A549 (cell line): ENCODE results near the gene ACE. TPM values are rescaled to one million over a fixed set of nuclear protein-coding genes. Genes with fewer than 3 reads are reported as not detected.
"Not testable (repeated sequence)": the region's sequence is repeated elsewhere in the genome, so short reads cannot be mapped to it uniquely, and the experiment has no call there.

ENCODE experiments used
- ATAC-seq, 2 experiments: fragments of 200-7000 bp in 1 of 2; fragments of >200 bp in 1 of 2; cut with Nextera tagmentation in 1 of 2; cut with Tn5 transposase in 1 of 2; 3 replicates each; pipeline versions ENCODE4 v1.8.0 to v1.9.1; 2018 to 2020; ENCODE audit warnings: mild to moderate bottlenecking in 1 of 2, moderate library complexity in 1 of 2
- CTCF ChIA-PET: fragments of 300-600 bp; sonication (Branson Sonifier 250); formaldehyde crosslinking; extraction: SDS; loops from one replicate; lab custom pipeline; 2021; ENCODE audit warnings: antibody characterized with exemption, inconsistent platforms; lab: Yijun Ruan, JAX
- POLR2A ChIA-PET: fragments of 350-600 bp; formaldehyde crosslinking; extraction: SDS; loops from one replicate; lab custom pipeline; 2021; ENCODE audit warnings: antibody characterized with exemption, inconsistent platforms; lab: Yijun Ruan, JAX
- DNase-seq, 2 experiments: peaks; one replicate each; pipeline versions ENCODE4 v3.0.0 to v3.0.0-alpha.2; 2011 to 2016; ENCODE audit warnings: low read depth in 1 of 2, low spot score in 1 of 2
- FAIRE-seq: peaks from 2 replicates; lab custom pipeline; 2011; peaks lifted over from hg19 to GRCh38; lab: Jason Lieb, UNC
- H3K27ac ChIP-seq, 2 experiments: fragments of >200 bp; sonication (Bioruptor Twin); formaldehyde crosslinking; 3 replicates each; pipeline ENCODE4 v1.5.1; 2016 to 2017
- H3K4me1 ChIP-seq: fragments of >200 bp; sonication (Bioruptor Twin); formaldehyde crosslinking; 3 replicates; pipeline ENCODE4 v1.6.1; 2016
- H3K4me2 ChIP-seq: fragments of >200 bp; sonication (Bioruptor Twin); formaldehyde crosslinking; 3 replicates; pipeline ENCODE4 v1.6.1; 2016
- H3K4me3 ChIP-seq: fragments of >200 bp; sonication (Bioruptor Twin); formaldehyde crosslinking; 3 replicates; pipeline ENCODE4 v1.5.1; 2016
- H3K9me3 ChIP-seq: fragments of >200 bp; sonication (Bioruptor Twin); formaldehyde crosslinking; 3 replicates; pipeline ENCODE4 v1.6.1; 2016
- CEBPB ChIP-seq, 2 experiments: fragments of >200 bp in 1 of 2; sonication (Bioruptor Twin) in 1 of 2; formaldehyde crosslinking in 1 of 2; IDR thresholded peaks; 2 replicates each; pipeline ENCODE4 v1.6.1; 2012 to 2016
- CHD2 ChIP-seq: fragments of 150-350 bp; IDR thresholded peaks from 2 replicates; pipeline ENCODE4 v1.6.1; 2014; ENCODE audit warnings: low read length; ENCODE audit not compliant: partially characterized antibody
- E2F6 ChIP-seq: IDR thresholded peaks from 2 replicates; pipeline ENCODE4 v1.6.1; 2012; ENCODE audit warnings: low read depth, borderline replicate concordance
- EHF ChIP-seq: fragments of 250-450 bp; sonication (Bioruptor Pico); IDR thresholded peaks from 2 replicates; pipeline ENCODE4 v1.5.0; 2020; ENCODE audit warnings: mild to moderate bottlenecking
- FOSL2 ChIP-seq, 2 experiments: fragments of 450-650 bp in 1 of 2; fragments of >200 bp in 1 of 2; sonication (Bioruptor Twin) in 1 of 2; formaldehyde crosslinking; IDR thresholded peaks; 2 replicates each; pipeline versions ENCODE4 v1.5.0 to v1.6.1; 2016 to 2020; ENCODE audit warnings: mild to moderate bottlenecking in 1 of 2, moderate library complexity in 1 of 2
- HEYL ChIP-seq: fragments of 250-450 bp; sonication (Bioruptor Pico); IDR thresholded peaks from 2 replicates; pipeline ENCODE4 v1.8.0; 2021; ENCODE audit warnings: mild to moderate bottlenecking, moderate library complexity
- HOXA7 ChIP-seq: fragments of 250-450 bp; sonication (Bioruptor Pico); IDR thresholded peaks from 2 replicates; pipeline ENCODE4 v1.5.0; 2020; ENCODE audit warnings: mild to moderate bottlenecking, moderate library complexity
- HOXB13 ChIP-seq: fragments of 250-450 bp; sonication (Bioruptor Pico); IDR thresholded peaks from 2 replicates; pipeline ENCODE4 v1.5.0; 2020; ENCODE audit warnings: low read depth, mild to moderate bottlenecking, moderate library complexity
- HOXB5 ChIP-seq: fragments of 250-450 bp; sonication (Bioruptor Pico); IDR thresholded peaks from 2 replicates; pipeline ENCODE4 v1.5.0; 2020; ENCODE audit warnings: mild to moderate bottlenecking, moderate library complexity
- MYC ChIP-seq: IDR thresholded peaks from 2 replicates; pipeline ENCODE4 v1.6.1; 2012; ENCODE audit warnings: mild to moderate bottlenecking, inconsistent platforms, low read length, improper control_type of control experiment, borderline replicate concordance
- PHF8 ChIP-seq: fragments of 200-600 bp; sonication (generic); IDR thresholded peaks from 2 replicates; pipeline ENCODE4 v1.6.1; 2016; ENCODE audit warnings: low read depth, mild to moderate bottlenecking, antibody characterized with exemption, moderate library complexity, borderline replicate concordance
- RCOR1 ChIP-seq: fragments of 150-350 bp; IDR thresholded peaks from 2 replicates; pipeline ENCODE4 v1.6.1; 2014; ENCODE audit warnings: antibody characterized with exemption, low read length, low read depth
- RNF2 ChIP-seq: fragments of 200-600 bp; sonication (generic); IDR thresholded peaks from 2 replicates; pipeline ENCODE4 v1.6.1; 2016; ENCODE audit warnings: low read depth, mild to moderate bottlenecking, antibody characterized with exemption, moderate library complexity, borderline replicate concordance
- SREBF2 ChIP-seq: fragments of 450-650 bp; IDR thresholded peaks from 2 replicates; pipeline ENCODE4 v1.6.1; 2014; ENCODE audit warnings: mild to moderate bottlenecking, moderate library complexity
- ZFP36 ChIP-seq: fragments of 450-650 bp; IDR thresholded peaks from 2 replicates; pipeline ENCODE4 v1.6.1; 2014; ENCODE audit warnings: borderline replicate concordance; ENCODE audit not compliant: partially characterized antibody
- ZNF302 ChIP-seq: fragments of 250-450 bp; sonication (Bioruptor Pico); IDR thresholded peaks from 2 replicates; pipeline ENCODE4 v1.9.0; 2021; ENCODE audit warnings: inconsistent platforms, mild to moderate bottlenecking, moderate library complexity
- WGBS: methylation state at CpG from one replicate; pipeline ENCODE4 v1.1.6; 2017; ENCODE audit errors: missing lambda C conversion rate; 5-methylcytosine and 5-hydroxymethylcytosine counted together
- polyA plus RNA-seq, 4 experiments: library from polyadenylated mRNA; depleted of rRNA in 3 of 4; stranded (reverse); fragments of >200 nt; fragmentation: RNase III in 1 of 4; extraction: RNeasy Plus Mini Kit Qiagen cat#74134 plus additional on column Dnase treatment in 1 of 4; gene quantifications; 2 replicates in 3 of 4; 3 replicates in 1 of 4; pipeline ENCODE4 v1.2.3, GENCODE V29; 2011 to 2017
- TF ChIP-seq, protein P1 (sequence below): IDR thresholded peaks from 2 replicates; pipeline ENCODE4 v1.6.1; 2012
- TF ChIP-seq, protein P2 (sequence below): fragments of 200-600 bp; sonication (generic); IDR thresholded peaks from 2 replicates; pipeline ENCODE4 v1.6.1; 2016; ENCODE audit warnings: antibody characterized with exemption, mild to moderate bottlenecking, moderate library complexity
- TF ChIP-seq, protein P3 (sequence below): fragments of >200 bp; sonication (Bioruptor Twin); formaldehyde crosslinking; IDR thresholded peaks from 3 replicates; pipeline ENCODE4 v1.6.1; 2016

ACE gene
- polyA plus RNA-seq, 2 of the 4 experiments (the other 2 are of a cell fraction) = 0.22 to 0.52 TPM

- 60% methylated on average over 7 of the region's 7 CpGs for WGBS
- Histone ChIP-seq H3K9me3 (no peaks in the 10 kb centered on the region), H3K4me2 (no peak overlapping the region)
- TF ChIP-seq, protein P1, sequence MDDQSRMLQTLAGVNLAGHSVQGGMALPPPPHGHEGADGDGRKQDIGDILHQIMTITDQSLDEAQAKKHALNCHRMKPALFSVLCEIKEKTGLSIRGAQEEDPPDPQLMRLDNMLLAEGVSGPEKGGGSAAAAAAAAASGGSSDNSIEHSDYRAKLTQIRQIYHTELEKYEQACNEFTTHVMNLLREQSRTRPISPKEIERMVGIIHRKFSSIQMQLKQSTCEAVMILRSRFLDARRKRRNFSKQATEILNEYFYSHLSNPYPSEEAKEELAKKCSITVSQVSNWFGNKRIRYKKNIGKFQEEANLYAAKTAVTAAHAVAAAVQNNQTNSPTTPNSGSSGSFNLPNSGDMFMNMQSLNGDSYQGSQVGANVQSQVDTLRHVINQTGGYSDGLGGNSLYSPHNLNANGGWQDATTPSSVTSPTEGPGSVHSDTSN = no peak
- TF ChIP-seq, protein P2, sequence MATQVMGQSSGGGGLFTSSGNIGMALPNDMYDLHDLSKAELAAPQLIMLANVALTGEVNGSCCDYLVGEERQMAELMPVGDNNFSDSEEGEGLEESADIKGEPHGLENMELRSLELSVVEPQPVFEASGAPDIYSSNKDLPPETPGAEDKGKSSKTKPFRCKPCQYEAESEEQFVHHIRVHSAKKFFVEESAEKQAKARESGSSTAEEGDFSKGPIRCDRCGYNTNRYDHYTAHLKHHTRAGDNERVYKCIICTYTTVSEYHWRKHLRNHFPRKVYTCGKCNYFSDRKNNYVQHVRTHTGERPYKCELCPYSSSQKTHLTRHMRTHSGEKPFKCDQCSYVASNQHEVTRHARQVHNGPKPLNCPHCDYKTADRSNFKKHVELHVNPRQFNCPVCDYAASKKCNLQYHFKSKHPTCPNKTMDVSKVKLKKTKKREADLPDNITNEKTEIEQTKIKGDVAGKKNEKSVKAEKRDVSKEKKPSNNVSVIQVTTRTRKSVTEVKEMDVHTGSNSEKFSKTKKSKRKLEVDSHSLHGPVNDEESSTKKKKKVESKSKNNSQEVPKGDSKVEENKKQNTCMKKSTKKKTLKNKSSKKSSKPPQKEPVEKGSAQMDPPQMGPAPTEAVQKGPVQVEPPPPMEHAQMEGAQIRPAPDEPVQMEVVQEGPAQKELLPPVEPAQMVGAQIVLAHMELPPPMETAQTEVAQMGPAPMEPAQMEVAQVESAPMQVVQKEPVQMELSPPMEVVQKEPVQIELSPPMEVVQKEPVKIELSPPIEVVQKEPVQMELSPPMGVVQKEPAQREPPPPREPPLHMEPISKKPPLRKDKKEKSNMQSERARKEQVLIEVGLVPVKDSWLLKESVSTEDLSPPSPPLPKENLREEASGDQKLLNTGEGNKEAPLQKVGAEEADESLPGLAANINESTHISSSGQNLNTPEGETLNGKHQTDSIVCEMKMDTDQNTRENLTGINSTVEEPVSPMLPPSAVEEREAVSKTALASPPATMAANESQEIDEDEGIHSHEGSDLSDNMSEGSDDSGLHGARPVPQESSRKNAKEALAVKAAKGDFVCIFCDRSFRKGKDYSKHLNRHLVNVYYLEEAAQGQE = no peak
- TF ChIP-seq HOXB5 (no peak), EHF (no peak), CEBPB (IDR thresholded peaks at IDR 0.05) (no peak), HOXB13 (CRISPR knock-in tag) (no peak), ZNF302 (no peak), ZFP36 (no peak), PHF8 (no peak), HEYL (CRISPR knock-in tag) (no peak), RNF2 (no peak)
- TF ChIP-seq, all 56 proteins: peak for 0
- no peaks in the 10 kb centered on the region for H3K4me1 ChIP-seq
- no peak overlapping the region for H3K4me3 ChIP-seq
- ATAC-seq (peak in 1 of 2 experiments; percentile 11; a peak in 2 of 6 replicates), FAIRE-seq (no peak), DNase-seq (no peak)
- ChIA-PET CTCF (interaction anchor here (0.6 to 23.8 kb wide), 9 partner anchors 8 to 781 kb away, joined by 3 to 364 read pairs (median 4); no protein-coding TSS in a partner anchor), POLR2A (interaction anchor here (1.0 kb wide), 1 partner anchor 9 kb away, joined by 3 read pairs; no protein-coding TSS in a partner anchor)
- H3K27ac ChIP-seq = no peak overlapping the region
Observed at GRCh38 chr17:63452962-63453551, 23.8 kb upstream of the ACE start.

GRCh38 chr17:63454357-63454756 is 22.5 kb upstream of the ACE start:
- DNase-seq = not testable (repeated sequence)

DNA sequence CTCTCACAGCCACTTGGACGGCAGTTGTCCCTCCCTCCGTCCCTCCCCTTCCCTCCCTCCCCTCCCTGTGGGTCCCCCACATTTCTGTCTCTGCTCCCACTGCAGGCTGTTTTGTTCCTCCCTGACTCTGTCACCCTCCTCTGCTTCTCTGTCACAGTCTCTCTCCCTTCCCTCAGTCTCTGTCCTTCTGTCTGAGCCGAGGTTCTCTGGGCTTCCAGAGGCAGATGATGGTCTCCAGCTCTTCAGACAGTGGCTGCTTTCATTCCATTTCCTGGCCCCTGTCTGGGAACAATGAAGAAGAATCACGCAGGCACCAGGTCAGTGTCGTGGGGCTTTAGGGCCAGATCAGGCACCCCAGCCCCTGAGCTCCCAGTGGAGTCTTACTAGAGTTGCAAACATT is 21.9 kb upstream of the ACE start:
- ATAC-seq (peak in 1 of 2 experiments; percentile 11; a peak in 1 of 6 replicates), FAIRE-seq (no peak), DNase-seq (no peak)
- TF ChIP-seq, protein P3, sequence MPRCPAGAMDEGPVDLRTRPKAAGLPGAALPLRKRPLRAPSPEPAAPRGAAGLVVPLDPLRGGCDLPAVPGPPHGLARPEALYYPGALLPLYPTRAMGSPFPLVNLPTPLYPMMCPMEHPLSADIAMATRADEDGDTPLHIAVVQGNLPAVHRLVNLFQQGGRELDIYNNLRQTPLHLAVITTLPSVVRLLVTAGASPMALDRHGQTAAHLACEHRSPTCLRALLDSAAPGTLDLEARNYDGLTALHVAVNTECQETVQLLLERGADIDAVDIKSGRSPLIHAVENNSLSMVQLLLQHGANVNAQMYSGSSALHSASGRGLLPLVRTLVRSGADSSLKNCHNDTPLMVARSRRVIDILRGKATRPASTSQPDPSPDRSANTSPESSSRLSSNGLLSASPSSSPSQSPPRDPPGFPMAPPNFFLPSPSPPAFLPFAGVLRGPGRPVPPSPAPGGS = no peak
- no peak for TF ChIP-seq MYC
- no peak for TF ChIP-seq PHF8
- TF ChIP-seq HOXA7 (CRISPR knock-in tag) = no peak
- no peak for TF ChIP-seq E2F6
- no peak for TF ChIP-seq EHF
- no peak for TF ChIP-seq SREBF2
- TF ChIP-seq CHD2 = no peak
- TF ChIP-seq RCOR1 = no peak
- POLR2A ChIA-PET = no interaction called here
- H3K4me2 ChIP-seq = no peak overlapping the region
- no peak overlapping the region for H3K4me3 ChIP-seq
- H3K9me3 ChIP-seq = no peaks in the 10 kb centered on the region
- H3K4me1 ChIP-seq = peaks cover 2% of the 10 kb centered on the region; the same call in 2 of the 3 replicates
- CTCF ChIA-PET = interaction anchor here (0.7 to 23.8 kb wide), 4 partner anchors 8 to 158 kb away, joined by 3 to 364 read pairs (median 24); no protein-coding TSS in a partner anchor
- WGBS = 67% methylated on average over 4 of the region's 5 CpGs
- no peak overlapping the region for H3K27ac ChIP-seq

More at GRCh38 chr17:63454357-63454756, 22.5 kb upstream of the ACE start:
- WGBS = 41% methylated on average over 6 of the region's 6 CpGs
- H3K27ac ChIP-seq; FAIRE-seq; H3K9me3 ChIP-seq; H3K4me2 ChIP-seq; H3K4me3 ChIP-seq; H3K4me1 ChIP-seq; POLR2A ChIA-PET; ATAC-seq; TF ChIP-seq FOSL2 (IDR thresholded peaks at IDR 0.05): not testable (repeated sequence)
- CTCF ChIA-PET = interaction anchor here (0.6 to 23.8 kb wide), 5 partner anchors 9 to 782 kb away, joined by 3 to 364 read pairs (median 4); no protein-coding TSS in a partner anchor
- 0 out of 2 replicates have a peak, but pooled peaks have one; percentile 8 for TF ChIP-seq FOSL2 (CRISPR knock-in tag; IDR thresholded peaks at IDR 0.05)
- TF ChIP-seq, all 56 proteins: peak for 1; not testable (repeated sequence) for 55
